Right lung (tissue), 5 donors: ENCODE data around the gene SERPINB12. TPM values are rescaled to one million over a fixed set of nuclear protein-coding genes. Genes with fewer than 3 reads are reported as not detected.

Experiments
- DNase-seq, 2 donors: peaks; one replicate each; pipeline ENCODE4 v3.0.0-alpha.2; 2013
- polyA plus RNA-seq, 5 donors: library from polyadenylated mRNA; unstranded; fragments of 120-200 nt; gene quantifications; one replicate each; pipeline versions ENCODE4 v1.2.1 to v1.2.3, GENCODE V29; 2013; ENCODE audit warnings: inconsistent platforms in 1 of 5, low replicate concordance in 1 of 5; ENCODE audit not compliant: insufficient read length in 5 of 5, insufficient read depth in 1 of 5

SERPINB12 gene
- polyA plus RNA-seq, 5 donors: not detected

DNA sequence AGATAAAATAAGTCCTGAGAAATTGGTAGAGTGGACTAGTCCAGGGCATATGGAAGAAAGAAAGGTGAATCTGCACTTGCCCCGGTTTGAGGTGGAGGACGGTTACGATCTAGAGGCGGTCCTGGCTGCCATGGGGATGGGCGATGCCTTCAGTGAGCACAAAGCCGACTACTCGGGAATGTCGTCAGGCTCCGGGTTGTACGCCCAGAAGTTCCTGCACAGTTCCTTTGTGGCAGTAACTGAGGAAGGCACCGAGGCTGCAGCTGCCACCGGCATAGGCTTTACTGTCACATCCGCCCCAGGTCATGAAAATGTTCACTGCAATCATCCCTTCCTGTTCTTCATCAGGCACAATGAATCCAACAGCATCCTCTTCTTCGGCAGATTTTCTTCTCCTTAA lies 54.8 kb downstream of the SERPINB12 start:
- no peak for DNase-seq

DNA sequence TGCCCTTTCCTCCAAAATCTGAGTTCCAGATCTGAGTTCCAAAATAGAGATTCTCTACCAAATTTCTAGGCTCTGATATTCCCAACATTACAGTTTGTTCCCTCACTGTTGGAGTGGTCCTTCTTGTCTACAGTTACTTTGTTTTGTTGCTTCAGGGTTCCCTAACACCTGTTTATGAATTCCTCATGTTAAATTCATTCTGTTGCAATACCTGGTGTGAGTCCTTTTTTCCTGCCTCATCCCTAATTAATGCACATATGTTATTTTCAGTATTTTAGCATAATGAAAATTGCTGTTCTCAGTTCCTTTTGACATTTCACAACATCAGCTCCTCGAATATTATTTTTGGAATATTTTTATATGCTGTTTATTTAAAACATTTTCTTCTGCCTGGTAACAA lies 61.2 kb downstream of the SERPINB12 start:
- no peak for DNase-seq

DNA sequence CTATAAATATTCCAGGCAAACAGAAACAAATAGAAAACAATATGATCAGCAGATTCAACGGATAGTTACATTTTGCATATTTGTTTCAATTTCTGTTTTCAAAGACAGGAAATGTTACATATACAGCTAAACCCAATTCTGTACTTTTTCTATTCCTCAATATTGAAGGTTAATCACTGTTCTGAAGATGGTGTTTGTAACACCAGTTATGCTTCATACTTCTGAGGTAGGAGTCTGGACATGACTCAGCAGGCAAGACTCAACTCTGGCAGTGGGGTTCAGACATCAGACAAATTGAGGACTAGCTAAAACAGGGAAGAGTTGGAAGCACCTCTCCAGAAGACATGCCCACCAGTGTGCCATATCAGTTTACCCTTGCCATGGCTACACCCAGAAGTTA lies 61.6 kb downstream of the SERPINB12 start:
- no peak for DNase-seq

DNA sequence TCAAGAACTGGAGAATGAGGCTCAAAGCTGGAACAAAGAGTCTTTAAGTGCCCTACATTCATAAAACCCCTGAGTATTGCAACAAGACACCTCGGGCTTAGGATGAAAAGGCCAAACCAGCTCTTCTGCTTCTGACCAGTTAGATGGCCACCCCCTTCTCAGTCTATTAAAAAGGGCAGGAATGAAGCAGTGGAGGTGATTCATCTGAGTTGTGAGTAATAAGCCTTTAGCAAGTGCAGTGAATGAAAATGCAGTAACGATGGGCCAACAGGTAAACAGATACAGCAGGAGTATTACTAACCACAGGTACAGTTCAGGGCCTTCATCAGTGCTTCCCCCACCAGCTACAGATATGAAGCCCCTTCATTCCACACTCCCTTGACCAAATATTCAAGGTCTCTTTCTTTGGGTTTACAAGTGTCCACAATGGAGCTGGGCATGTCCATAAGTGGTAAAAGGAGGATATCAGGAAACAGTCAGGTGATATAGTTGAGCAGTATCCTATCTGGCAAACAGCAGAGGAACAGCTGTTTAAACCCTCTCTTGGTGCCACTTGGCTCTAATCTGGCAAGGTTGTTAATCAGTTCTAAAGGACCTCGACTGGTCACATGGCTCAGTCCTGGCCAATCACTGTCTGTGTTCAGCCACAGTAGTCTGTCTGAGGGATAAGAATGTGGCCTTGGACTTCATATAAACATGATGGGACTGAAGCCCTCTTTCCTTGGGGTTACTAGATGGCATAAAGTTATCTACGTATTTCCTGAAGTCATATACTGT lies 62.8 kb downstream of the SERPINB12 start:
- no peak for DNase-seq

DNA sequence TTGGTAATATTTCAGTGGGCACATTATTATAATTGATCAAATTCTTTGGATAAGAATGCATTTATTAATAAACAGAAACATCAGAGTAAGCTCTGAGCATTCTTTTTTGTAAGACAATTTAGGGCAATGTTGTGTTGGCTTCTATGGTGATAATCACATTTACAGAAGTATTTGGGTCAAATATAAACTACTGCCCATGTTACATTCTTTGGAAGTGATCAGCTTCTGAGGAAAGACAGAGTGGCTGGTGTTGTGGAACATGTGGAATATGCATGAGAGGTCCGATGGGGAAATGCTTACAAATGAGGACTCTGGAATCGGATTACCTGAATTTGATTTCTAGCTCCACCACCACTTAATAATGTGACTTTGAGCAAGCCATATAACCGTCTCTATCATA lies 64.4 kb downstream of the SERPINB12 start:
- DNase-seq: no peak

DNA sequence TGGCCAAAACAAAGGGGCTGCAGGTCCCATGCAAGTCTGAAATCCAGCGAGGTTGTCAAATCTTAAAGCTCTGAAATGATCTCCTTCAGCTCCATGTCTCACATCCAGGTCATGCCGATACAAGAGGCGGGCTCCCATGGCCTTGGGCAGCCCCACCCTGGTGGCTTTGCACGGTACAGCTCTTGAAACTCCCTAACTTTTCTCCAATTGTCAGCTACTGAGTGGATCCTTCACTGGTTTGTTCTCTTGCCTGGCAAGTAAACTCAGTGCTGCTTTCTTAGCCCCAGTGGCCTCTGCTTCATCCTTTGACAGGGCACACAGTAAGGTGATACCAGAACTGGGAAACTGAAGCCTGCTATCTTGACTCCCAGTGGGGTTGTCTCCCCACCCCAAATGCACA lies 71.3 kb downstream of the SERPINB12 start:
- no peak for DNase-seq

DNA sequence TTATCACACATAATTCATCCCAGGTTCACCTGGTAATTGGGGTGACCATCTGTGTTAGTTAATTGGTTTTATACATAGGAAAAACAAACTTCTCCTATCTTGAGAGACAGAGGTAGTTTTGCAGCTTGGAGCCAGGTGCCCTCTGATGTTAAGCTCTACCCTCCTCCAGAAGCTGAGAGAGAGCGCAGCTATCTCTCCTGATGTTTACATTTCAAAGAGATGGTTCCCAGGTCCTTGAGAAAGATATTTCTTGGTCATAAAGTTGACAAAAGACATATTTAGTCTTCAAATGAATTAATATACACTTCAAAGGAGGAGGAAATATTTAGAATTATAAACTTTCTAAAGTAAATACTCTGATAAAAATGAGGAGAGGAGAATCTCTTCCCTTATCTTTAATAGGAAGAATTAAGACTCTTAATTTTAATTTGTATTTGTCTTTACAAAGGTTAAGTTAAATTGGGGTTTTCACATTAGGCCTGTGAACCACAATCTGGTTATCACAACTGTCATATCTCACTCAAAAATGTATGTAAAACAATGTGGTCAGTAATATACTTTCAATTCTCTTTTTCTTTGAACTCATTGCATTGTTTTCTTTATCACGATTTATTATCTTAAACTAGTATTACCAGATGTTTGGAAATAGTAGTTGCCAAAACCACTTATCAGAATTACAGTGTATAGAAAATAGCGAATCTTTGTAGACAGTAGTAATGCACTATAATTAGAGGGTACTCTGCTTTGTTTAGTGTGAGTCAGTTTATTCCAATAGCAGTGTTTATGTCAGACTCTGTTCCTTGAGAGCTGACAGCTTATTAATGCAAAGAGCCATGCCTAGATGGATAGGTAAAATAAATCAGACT lies 75.1 kb downstream of the SERPINB12 start:
- DNase-seq: no peak

DNA sequence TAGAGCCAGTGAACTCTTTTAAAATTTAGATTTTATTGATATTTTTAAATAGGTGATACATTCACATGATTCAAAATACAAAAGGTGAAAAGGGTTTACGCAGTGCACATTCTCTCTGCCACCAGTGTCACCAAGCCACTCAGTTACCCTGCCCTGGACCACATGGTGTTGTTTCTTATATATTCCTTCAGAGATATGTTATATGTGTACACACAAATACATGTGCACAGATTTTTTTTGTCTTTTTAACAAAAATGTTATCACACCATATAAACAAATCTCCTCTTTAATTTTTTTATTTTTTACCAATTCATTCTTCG lies 75.7 kb downstream of the SERPINB12 start:
- DNase-seq: no peak

Other genes starting within 250 kb of the SERPINB12 start
- 10 to 100 TPM in 4 of 5 donors, 1 to 10 TPM in 1; 8.8 to 12.6 (median 11.5) TPM for gene BCL2, start 222.6 kb upstream of the SERPINB12 start, polyA plus RNA-seq
- gene KDSR, start 175.2 kb upstream of the SERPINB12 start, polyA plus RNA-seq: 10 to 100 TPM; 32.1 to 45.8 (median 40.8) TPM
- gene VPS4B, start 119.9 kb upstream of the SERPINB12 start, polyA plus RNA-seq: 10 to 100 TPM; 39.6 to 60.1 (median 57.0) TPM
- gene SERPINB5, start 65.4 kb upstream of the SERPINB12 start, polyA plus RNA-seq: not detected
- gene SERPINB13, start 45.0 kb downstream of the SERPINB12 start, polyA plus RNA-seq: not detected
- not detected for gene SERPINB4, start 101.9 kb downstream of the SERPINB12 start, polyA plus RNA-seq
- gene SERPINB3, start 119.5 kb downstream of the SERPINB12 start, polyA plus RNA-seq: not detected
- gene SERPINB11, start 160.6 kb downstream of the SERPINB12 start, polyA plus RNA-seq: not detected
- not detected for gene SERPINB7, start 233.0 kb downstream of the SERPINB12 start, polyA plus RNA-seq